ENCODE results near the gene LRP1B.

DNA sequence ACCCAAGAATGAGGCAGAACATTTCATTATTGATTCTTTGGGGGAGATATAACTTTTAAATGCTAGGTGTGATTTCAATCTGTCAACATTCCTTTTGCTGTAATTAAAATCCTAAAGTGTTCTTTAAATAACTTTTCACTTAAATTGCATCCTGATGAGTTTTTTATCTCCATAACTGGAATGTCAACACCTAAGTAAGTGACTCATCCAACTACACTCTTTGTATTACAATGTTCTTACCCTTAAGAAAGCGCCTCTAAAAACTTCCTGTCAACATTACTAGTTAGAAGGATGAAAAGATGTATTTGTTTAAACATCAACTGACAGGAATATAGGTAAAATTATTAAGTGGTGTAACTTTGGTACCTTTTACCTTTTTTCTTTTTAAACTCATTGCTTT lies 1657.0 kb downstream of the LRP1B start:
- no peak for TF ChIP-seq ASH2L (IDR thresholded peaks at IDR 0.05; ENCODE audit: low read length)
- no peak for TF ChIP-seq POLR2A (IDR thresholded peaks at IDR 0.05; ENCODE audit: control extremely low read depth in 1 of 2, low read depth in 2 of 2, low read length in 2 of 2)

Measured in H1 (cell line).